Measurements from ENCODE around the gene PDGFA.

The PDGFA gene

GRCh38 chr7:506921-507622 is 12.6 kb downstream of the PDGFA start:
- no peaks in the 10 kb centered on the region for H3K27me3 ChIP-seq (ENCODE audit: control insufficient read depth, insufficient read depth, low read length)
- H3K9ac ChIP-seq (ENCODE audit: low read depth, low read length) = no peak overlapping the region
- H3K27ac ChIP-seq (ENCODE audit: low read depth, low read length) = no peak overlapping the region
- no peaks in the 10 kb centered on the region for H3K9me3 ChIP-seq (ENCODE audit: control insufficient read depth, insufficient read depth, low read length)
- H3K4me1 ChIP-seq (ENCODE audit: control insufficient read depth, insufficient read depth, low read length) = no peaks in the 10 kb centered on the region
- H3K36me3 ChIP-seq (ENCODE audit: control insufficient read depth, insufficient read depth, low read length) = peaks cover 8% of the 10 kb centered on the region
- H3K4me3 ChIP-seq (ENCODE audit: low read depth, low read length) = no peak overlapping the region

GRCh38 chr7:506391-506831 is 13.2 kb downstream of the PDGFA start:
- no peak overlapping the region for H3K27ac ChIP-seq (ENCODE audit: low read depth, low read length)
- H3K4me3 ChIP-seq (ENCODE audit: low read depth, low read length) = no peak overlapping the region
- no peak overlapping the region for H3K9ac ChIP-seq (ENCODE audit: low read depth, low read length)
- peaks cover 8% of the 10 kb centered on the region for H3K36me3 ChIP-seq (ENCODE audit: control insufficient read depth, insufficient read depth, low read length)
- no peaks in the 10 kb centered on the region for H3K27me3 ChIP-seq (ENCODE audit: control insufficient read depth, insufficient read depth, low read length)
- H3K4me1 ChIP-seq (ENCODE audit: control insufficient read depth, insufficient read depth, low read length) = no peaks in the 10 kb centered on the region
- no peaks in the 10 kb centered on the region for H3K9me3 ChIP-seq (ENCODE audit: control insufficient read depth, insufficient read depth, low read length)

- Histone ChIP-seq H3K9me3 (ENCODE audit: control insufficient read depth, insufficient read depth, low read length) (no peaks in the 10 kb centered on the region), H3K4me1 (ENCODE audit: control insufficient read depth, insufficient read depth, low read length) (no peaks in the 10 kb centered on the region), H3K27ac (ENCODE audit: low read depth, low read length) (no peak overlapping the region), H3K36me3 (ENCODE audit: control insufficient read depth, insufficient read depth, low read length) (peaks cover 19% of the 10 kb centered on the region), H3K9ac (ENCODE audit: low read depth, low read length) (no peak overlapping the region), H3K4me3 (ENCODE audit: low read depth, low read length) (no peak overlapping the region), H3K27me3 (ENCODE audit: control insufficient read depth, insufficient read depth, low read length) (no peaks in the 10 kb centered on the region)
Measured at GRCh38 chr7:505171-505570, 14.5 kb downstream of the PDGFA start.

GRCh38 chr7:504221-505111 is 15.2 kb downstream of the PDGFA start:
- Histone ChIP-seq H3K36me3 (ENCODE audit: control insufficient read depth, insufficient read depth, low read length) (peaks cover 26% of the 10 kb centered on the region), H3K27ac (ENCODE audit: low read depth, low read length) (no peak overlapping the region), H3K9me3 (ENCODE audit: control insufficient read depth, insufficient read depth, low read length) (no peaks in the 10 kb centered on the region), H3K9ac (ENCODE audit: low read depth, low read length) (no peak overlapping the region), H3K4me1 (ENCODE audit: control insufficient read depth, insufficient read depth, low read length) (no peaks in the 10 kb centered on the region), H3K4me3 (ENCODE audit: low read depth, low read length) (no peak overlapping the region), H3K27me3 (ENCODE audit: control insufficient read depth, insufficient read depth, low read length) (no peaks in the 10 kb centered on the region)

- no peaks in the 10 kb centered on the region for H3K27me3 ChIP-seq (ENCODE audit: control insufficient read depth, insufficient read depth, low read length)
- no peak overlapping the region for H3K4me3 ChIP-seq (ENCODE audit: low read depth, low read length)
- peaks cover 26% of the 10 kb centered on the region for H3K36me3 ChIP-seq (ENCODE audit: control insufficient read depth, insufficient read depth, low read length)
- no peak overlapping the region for H3K27ac ChIP-seq (ENCODE audit: low read depth, low read length)
- no peaks in the 10 kb centered on the region for H3K4me1 ChIP-seq (ENCODE audit: control insufficient read depth, insufficient read depth, low read length)
- no peaks in the 10 kb centered on the region for H3K9me3 ChIP-seq (ENCODE audit: control insufficient read depth, insufficient read depth, low read length)
- H3K9ac ChIP-seq (ENCODE audit: low read depth, low read length) = no peak overlapping the region
Measured at GRCh38 chr7:503575-504111, 16.0 kb downstream of the PDGFA start.

- Histone ChIP-seq H3K27me3 (ENCODE audit: control insufficient read depth, insufficient read depth, low read length) (no peaks in the 10 kb centered on the region), H3K27ac (ENCODE audit: low read depth, low read length) (no peak overlapping the region), H3K4me3 (ENCODE audit: low read depth, low read length) (no peak overlapping the region), H3K9ac (ENCODE audit: low read depth, low read length) (no peak overlapping the region), H3K9me3 (ENCODE audit: control insufficient read depth, insufficient read depth, low read length) (no peaks in the 10 kb centered on the region), H3K4me1 (ENCODE audit: control insufficient read depth, insufficient read depth, low read length) (no peaks in the 10 kb centered on the region), H3K36me3 (ENCODE audit: control insufficient read depth, insufficient read depth, low read length) (peaks cover 34% of the 10 kb centered on the region)
Measured at GRCh38 chr7:502296-502695, 17.4 kb downstream of the PDGFA start.

- H3K27me3 ChIP-seq (ENCODE audit: control insufficient read depth, insufficient read depth, low read length) = no peaks in the 10 kb centered on the region
- no peak overlapping the region for H3K27ac ChIP-seq (ENCODE audit: low read depth, low read length)
- no peaks in the 10 kb centered on the region for H3K4me1 ChIP-seq (ENCODE audit: control insufficient read depth, insufficient read depth, low read length)
- H3K9me3 ChIP-seq (ENCODE audit: control insufficient read depth, insufficient read depth, low read length) = no peaks in the 10 kb centered on the region
- peaks cover 40% of the 10 kb centered on the region for H3K36me3 ChIP-seq (ENCODE audit: control insufficient read depth, insufficient read depth, low read length)
- H3K4me3 ChIP-seq (ENCODE audit: low read depth, low read length) = no peak overlapping the region
- no peak overlapping the region for H3K9ac ChIP-seq (ENCODE audit: low read depth, low read length)
Measured at GRCh38 chr7:501526-501925, 18.1 kb downstream of the PDGFA start.

- Histone ChIP-seq H3K27me3 (ENCODE audit: control insufficient read depth, insufficient read depth, low read length) (no peaks in the 10 kb centered on the region), H3K4me3 (ENCODE audit: low read depth, low read length) (no peak overlapping the region), H3K36me3 (ENCODE audit: control insufficient read depth, insufficient read depth, low read length) (peaks cover 40% of the 10 kb centered on the region), H3K27ac (ENCODE audit: low read depth, low read length) (no peak overlapping the region), H3K9ac (ENCODE audit: low read depth, low read length) (no peak overlapping the region), H3K9me3 (ENCODE audit: control insufficient read depth, insufficient read depth, low read length) (no peaks in the 10 kb centered on the region), H3K4me1 (ENCODE audit: control insufficient read depth, insufficient read depth, low read length) (no peaks in the 10 kb centered on the region)
Measured at GRCh38 chr7:500521-501420, 18.9 kb downstream of the PDGFA start.

- peaks cover 40% of the 10 kb centered on the region for H3K36me3 ChIP-seq (ENCODE audit: control insufficient read depth, insufficient read depth, low read length)
Measured at GRCh38 chr7:499853-500485, 19.7 kb downstream of the PDGFA start.

More at GRCh38 chr7:499853-500485, 19.7 kb downstream of the PDGFA start:
- H3K27ac ChIP-seq (ENCODE audit: low read depth, low read length) = no peak overlapping the region
- H3K9ac ChIP-seq (ENCODE audit: low read depth, low read length) = no peak overlapping the region
- no peaks in the 10 kb centered on the region for H3K27me3 ChIP-seq (ENCODE audit: control insufficient read depth, insufficient read depth, low read length)
- no peaks in the 10 kb centered on the region for H3K9me3 ChIP-seq (ENCODE audit: control insufficient read depth, insufficient read depth, low read length)
- H3K4me1 ChIP-seq (ENCODE audit: control insufficient read depth, insufficient read depth, low read length) = no peaks in the 10 kb centered on the region
- H3K4me3 ChIP-seq (ENCODE audit: low read depth, low read length) = no peak overlapping the region
